Fibroblast of lung (primary cell): ENCODE measurements around the gene L3MBTL3. TPM values are rescaled to one million over a fixed set of nuclear protein-coding genes. Genes with fewer than 3 reads are reported as not detected.

Source experiments
- DNase-seq, 2 donors: peaks; one replicate each; pipeline versions ENCODE4 v3.0.0 to v3.0.0-alpha.2; 2010; ENCODE audit warnings: low read depth in 2 of 2
- H2AFZ ChIP-seq: 2 replicates; pipeline ENCODE4 v1.5.1; 2012; ENCODE audit warnings: low read length, control low read depth, inconsistent platforms
- H3K27ac ChIP-seq: 2 replicates; pipeline ENCODE4 v1.5.1; 2011; ENCODE audit warnings: low read length, control low read depth; ENCODE audit not compliant: insufficient read depth
- H3K27me3 ChIP-seq: 2 replicates; pipeline ENCODE4 v1.5.1; 2011; ENCODE audit warnings: mild to moderate bottlenecking, low read length; ENCODE audit not compliant: control insufficient read depth, insufficient read depth
- H3K36me3 ChIP-seq: 2 replicates; pipeline ENCODE4 v1.5.1; 2011; ENCODE audit warnings: low read length; ENCODE audit not compliant: control insufficient read depth, insufficient read depth
- H3K4me1 ChIP-seq: 2 replicates; pipeline ENCODE4 v1.5.1; 2011; ENCODE audit warnings: low read length; ENCODE audit not compliant: control insufficient read depth, insufficient read depth; ENCODE audit errors: extremely low read depth
- H3K4me2 ChIP-seq: 2 replicates; pipeline ENCODE4 v1.5.1; 2011; ENCODE audit warnings: low read length, control low read depth; ENCODE audit not compliant: insufficient read depth; ENCODE audit errors: extremely low read depth
- H3K4me3 ChIP-seq, 4 experiments: fragments of 200-600 bp in 1 of 4; sonication (generic) in 1 of 4; replicated peaks in 1 of 4; 2 replicates each; pipeline ENCODE4 v1.5.1; 2011 to 2016; ENCODE audit warnings: low read length in 4 of 4, low read depth in 3 of 4, mild to moderate bottlenecking in 3 of 4, control low read depth in 2 of 4, inconsistent platforms in 1 of 4, mixed read lengths in 1 of 4; ENCODE audit not compliant: insufficient read depth in 1 of 4; ENCODE audit errors: control extremely low read depth in 1 of 4
- H3K79me2 ChIP-seq: 2 replicates; pipeline ENCODE4 v1.5.1; 2012; ENCODE audit warnings: mild to moderate bottlenecking, low read length, inconsistent platforms; ENCODE audit not compliant: control insufficient read depth, insufficient read depth
- H3K9ac ChIP-seq: 2 replicates; pipeline ENCODE4 v1.5.1; 2011; ENCODE audit warnings: mild to moderate bottlenecking, low read length, control low read depth; ENCODE audit not compliant: insufficient read depth
- H3K9me3 ChIP-seq: 2 replicates; pipeline ENCODE4 v1.5.1; 2012; ENCODE audit warnings: low read depth, low read length; ENCODE audit not compliant: control insufficient read depth, insufficient read depth
- H4K20me1 ChIP-seq: 2 replicates; pipeline ENCODE4 v1.5.1; 2011; ENCODE audit warnings: low read length; ENCODE audit not compliant: control insufficient read depth, insufficient read depth; ENCODE audit errors: extremely low read depth
- EZH2 ChIP-seq: IDR thresholded peaks from 2 replicates; pipeline ENCODE4 v1.5.1; 2012; ENCODE audit warnings: low read length, control low read depth, mild to moderate bottlenecking; ENCODE audit errors: missing control alignments
- polyA plus RNA-seq, 2 donors: library from polyadenylated mRNA; depleted of rRNA in 1 of 2; stranded (reverse) in 1 of 2; unstranded in 1 of 2; fragments of >200 nt; gene quantifications; 2 replicates each; pipeline ENCODE4 v1.2.1, GENCODE V29; 2011 to 2012; ENCODE audit warnings: missing spikeins in 1 of 2
- total RNA-seq: library from RNA; depleted of rRNA; stranded (reverse); fragments of >200 nt; gene quantifications from 2 replicates; pipeline ENCODE4 v1.2.1, GENCODE V29; 2014
- TF ChIP-seq, protein P1 (sequence below), 2 donors: IDR thresholded peaks in 1 of 2; conservative IDR thresholded peaks in 1 of 2; 1 replicate in 1 of 2; 2 replicates in 1 of 2; pipeline ENCODE4 v1.5.1; 2011 to 2012; ENCODE audit warnings: low read length in 2 of 2, control low read depth in 1 of 2, inconsistent platforms in 1 of 2, low read depth in 1 of 2, mild to moderate bottlenecking in 1 of 2

Gene L3MBTL3
- total and polyA plus RNA-seq, 2 donors (not counting 1 experiment from before 2014, with no cell fraction given), result 5.6 to 6.7 TPM

GRCh38 chr6:130162421-130162820, 144.0 kb downstream of the L3MBTL3 start:
- peak; percentile 13 to 52 for DNase-seq
- H3K4me1 ChIP-seq, result no peaks in the 10 kb centered on the region
- no peaks in the 10 kb centered on the region for H3K36me3 ChIP-seq
- no peak overlapping the region for H3K4me2 ChIP-seq
- no peak overlapping the region for H3K9ac ChIP-seq
- no peak overlapping the region for H3K27ac ChIP-seq
- H2AFZ ChIP-seq, result no peak overlapping the region
- TF ChIP-seq EZH2, result no peak
- TF ChIP-seq, protein P1, sequence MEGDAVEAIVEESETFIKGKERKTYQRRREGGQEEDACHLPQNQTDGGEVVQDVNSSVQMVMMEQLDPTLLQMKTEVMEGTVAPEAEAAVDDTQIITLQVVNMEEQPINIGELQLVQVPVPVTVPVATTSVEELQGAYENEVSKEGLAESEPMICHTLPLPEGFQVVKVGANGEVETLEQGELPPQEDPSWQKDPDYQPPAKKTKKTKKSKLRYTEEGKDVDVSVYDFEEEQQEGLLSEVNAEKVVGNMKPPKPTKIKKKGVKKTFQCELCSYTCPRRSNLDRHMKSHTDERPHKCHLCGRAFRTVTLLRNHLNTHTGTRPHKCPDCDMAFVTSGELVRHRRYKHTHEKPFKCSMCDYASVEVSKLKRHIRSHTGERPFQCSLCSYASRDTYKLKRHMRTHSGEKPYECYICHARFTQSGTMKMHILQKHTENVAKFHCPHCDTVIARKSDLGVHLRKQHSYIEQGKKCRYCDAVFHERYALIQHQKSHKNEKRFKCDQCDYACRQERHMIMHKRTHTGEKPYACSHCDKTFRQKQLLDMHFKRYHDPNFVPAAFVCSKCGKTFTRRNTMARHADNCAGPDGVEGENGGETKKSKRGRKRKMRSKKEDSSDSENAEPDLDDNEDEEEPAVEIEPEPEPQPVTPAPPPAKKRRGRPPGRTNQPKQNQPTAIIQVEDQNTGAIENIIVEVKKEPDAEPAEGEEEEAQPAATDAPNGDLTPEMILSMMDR (conservative IDR thresholded peaks at IDR 0.05 in 1 of 2, IDR thresholded peaks at IDR 0.05 in 1 of 2; ENCODE audit: low read depth in 1 of 2, low read length in 2 of 2), result no peak
- H4K20me1 ChIP-seq, result no peaks in the 10 kb centered on the region
- no peaks in the 10 kb centered on the region for H3K9me3 ChIP-seq
- no peak overlapping the region for H3K4me3 ChIP-seq
- H3K27me3 ChIP-seq, result no peaks in the 10 kb centered on the region
- no peaks in the 10 kb centered on the region for H3K79me2 ChIP-seq

DNA sequence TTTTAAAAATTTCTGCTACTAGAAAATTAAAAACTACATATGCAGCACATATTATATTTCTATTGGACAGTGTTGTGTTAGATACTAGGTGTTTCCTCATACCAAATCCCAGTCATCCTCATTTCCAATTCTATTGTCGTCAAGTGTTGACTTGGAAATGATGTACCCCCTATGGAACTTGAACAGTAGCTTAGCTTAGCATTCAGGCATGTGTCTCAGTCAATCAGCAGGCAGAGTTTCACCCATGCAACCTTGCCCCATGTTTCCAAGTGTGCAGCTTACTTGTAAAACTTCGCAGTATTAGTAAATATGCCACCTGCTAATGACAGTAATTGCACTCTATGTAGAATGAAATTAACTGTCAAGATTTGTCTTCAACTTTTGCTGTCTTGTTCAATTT, 144.9 kb downstream of the L3MBTL3 start:
- no peak overlapping the region for H3K27ac ChIP-seq
- no peaks in the 10 kb centered on the region for H3K27me3 ChIP-seq
- TF ChIP-seq EZH2, result no peak
- TF ChIP-seq, protein P1 (conservative IDR thresholded peaks at IDR 0.05 in 1 of 2, IDR thresholded peaks at IDR 0.05 in 1 of 2; ENCODE audit: low read depth in 1 of 2, low read length in 2 of 2), result no peak
- H3K9me3 ChIP-seq, result no peaks in the 10 kb centered on the region
- no peaks in the 10 kb centered on the region for H3K79me2 ChIP-seq
- no peak overlapping the region for H3K4me3 ChIP-seq
- no peaks in the 10 kb centered on the region for H4K20me1 ChIP-seq
- no peak overlapping the region for H3K4me2 ChIP-seq
- H2AFZ ChIP-seq, result no peak overlapping the region
- no peak overlapping the region for H3K9ac ChIP-seq
- DNase-seq, result no peak
- H3K4me1 ChIP-seq, result no peaks in the 10 kb centered on the region
- H3K36me3 ChIP-seq, result no peaks in the 10 kb centered on the region

DNA sequence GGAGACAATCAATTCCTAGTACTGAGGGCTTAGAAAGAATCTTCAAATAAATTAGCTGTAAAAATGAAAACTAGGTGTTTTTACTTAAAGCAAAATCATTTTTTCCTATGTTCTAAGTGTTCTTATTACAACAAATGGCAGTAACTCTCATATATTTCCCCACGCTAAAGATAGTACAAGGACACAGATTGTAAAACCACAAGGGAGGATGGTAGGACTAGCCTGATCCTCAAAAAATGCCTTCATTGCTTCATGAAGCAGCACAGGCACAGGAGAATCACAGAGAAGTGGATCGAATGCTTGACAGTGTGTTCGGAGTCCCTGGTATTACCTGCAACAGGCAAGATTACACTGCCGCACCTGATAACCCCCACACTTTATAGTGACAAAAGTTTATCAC, 145.9 kb downstream of the L3MBTL3 start:
- no peak overlapping the region for H2AFZ ChIP-seq
- H3K9me3 ChIP-seq, result no peaks in the 10 kb centered on the region
- no peak for DNase-seq
- no peaks in the 10 kb centered on the region for H3K4me1 ChIP-seq
- H3K27me3 ChIP-seq, result no peaks in the 10 kb centered on the region
- H3K27ac ChIP-seq, result no peak overlapping the region
- H3K36me3 ChIP-seq, result no peaks in the 10 kb centered on the region
- no peaks in the 10 kb centered on the region for H3K79me2 ChIP-seq
- H3K4me3 ChIP-seq, result no peak overlapping the region
- H3K9ac ChIP-seq, result no peak overlapping the region
- no peak for TF ChIP-seq EZH2
- TF ChIP-seq, protein P1 (conservative IDR thresholded peaks at IDR 0.05 in 1 of 2, IDR thresholded peaks at IDR 0.05 in 1 of 2; ENCODE audit: low read depth in 1 of 2, low read length in 2 of 2), result no peak
- no peaks in the 10 kb centered on the region for H4K20me1 ChIP-seq
- H3K4me2 ChIP-seq, result no peak overlapping the region
